HG02884 (cell line): Measurements from ENCODE around the gene C1QL1.
A peak's percentile ranks its signal among the peaks of the same experiment; 100 is the strongest.
"Not testable (repeated sequence)": the region's sequence is repeated elsewhere in the genome, so short reads cannot be mapped to it uniquely, and the experiment has no call there.

Source experiments
- ATAC-seq: cut with Tn5 transposase; IDR thresholded peaks from one replicate; pipeline ENCODE4 v1.9.1; 2021; ENCODE audit warnings: mild to moderate bottlenecking, moderate library complexity; ENCODE audit not compliant: unreplicated experiment

The C1QL1 gene

DNA sequence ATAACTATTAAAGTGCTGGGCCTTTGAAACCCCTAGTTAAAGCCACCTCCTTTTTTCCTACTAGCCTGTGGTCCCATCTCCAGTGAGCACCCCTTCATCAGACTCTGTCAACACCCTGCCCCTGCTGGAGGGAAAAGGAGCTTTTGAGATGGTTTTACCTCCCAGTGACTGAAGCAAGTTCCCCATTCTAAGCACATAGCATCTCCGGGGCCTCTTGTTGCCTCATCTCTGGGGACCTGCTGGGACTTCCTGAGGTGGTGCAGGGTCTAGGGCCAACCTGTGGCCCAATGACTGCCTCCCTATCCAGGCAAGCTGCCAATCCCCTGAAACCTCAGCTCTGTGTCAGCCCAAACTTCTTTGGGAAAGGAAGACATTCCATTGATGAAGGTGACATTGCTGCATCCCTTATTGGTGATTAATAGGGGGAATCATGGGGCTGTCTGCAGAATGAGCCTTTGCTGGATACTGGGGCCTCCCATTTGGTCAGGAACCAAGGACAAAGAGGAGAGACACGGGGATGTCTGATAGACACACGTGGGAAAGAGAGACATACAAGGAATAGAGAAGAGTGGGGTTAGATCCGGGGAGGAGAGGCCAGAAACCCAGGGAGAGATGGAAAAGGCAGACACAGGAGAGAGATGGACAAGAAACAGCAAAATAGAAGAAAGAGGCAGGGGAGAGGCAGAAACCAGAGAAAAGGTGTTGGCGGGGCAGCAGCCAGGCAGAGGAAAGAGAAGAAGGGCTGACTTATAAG is 2.4 kb downstream of the C1QL1 start:
- ATAC-seq, result no peak

GRCh38 chr17:44961921-44962350 is 6.2 kb downstream of the C1QL1 start:
- no peak for ATAC-seq

DNA sequence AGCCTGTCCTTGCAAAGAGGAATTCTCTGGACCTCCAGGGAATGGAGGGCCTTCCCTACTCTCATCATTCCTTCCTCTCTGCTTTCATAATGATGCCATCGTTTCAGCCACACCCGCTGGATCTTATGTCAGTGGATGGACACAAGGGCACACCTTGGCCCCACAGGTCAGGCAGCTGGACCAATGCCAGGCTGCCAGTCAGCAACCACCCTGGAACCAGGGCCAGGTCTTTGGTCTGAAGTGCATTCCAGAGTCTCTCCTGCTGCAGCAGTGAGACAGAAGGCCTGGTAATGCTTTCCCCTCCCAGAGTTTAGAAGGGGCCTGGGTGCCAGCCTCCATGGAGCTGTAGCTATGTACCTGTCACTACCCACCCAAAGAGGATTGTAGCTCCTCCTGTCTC is 7.4 kb downstream of the C1QL1 start:
- ATAC-seq, result no peak

- no peak for ATAC-seq
Measured at GRCh38 chr17:44959821-44960531, 8.1 kb downstream of the C1QL1 start.

DNA sequence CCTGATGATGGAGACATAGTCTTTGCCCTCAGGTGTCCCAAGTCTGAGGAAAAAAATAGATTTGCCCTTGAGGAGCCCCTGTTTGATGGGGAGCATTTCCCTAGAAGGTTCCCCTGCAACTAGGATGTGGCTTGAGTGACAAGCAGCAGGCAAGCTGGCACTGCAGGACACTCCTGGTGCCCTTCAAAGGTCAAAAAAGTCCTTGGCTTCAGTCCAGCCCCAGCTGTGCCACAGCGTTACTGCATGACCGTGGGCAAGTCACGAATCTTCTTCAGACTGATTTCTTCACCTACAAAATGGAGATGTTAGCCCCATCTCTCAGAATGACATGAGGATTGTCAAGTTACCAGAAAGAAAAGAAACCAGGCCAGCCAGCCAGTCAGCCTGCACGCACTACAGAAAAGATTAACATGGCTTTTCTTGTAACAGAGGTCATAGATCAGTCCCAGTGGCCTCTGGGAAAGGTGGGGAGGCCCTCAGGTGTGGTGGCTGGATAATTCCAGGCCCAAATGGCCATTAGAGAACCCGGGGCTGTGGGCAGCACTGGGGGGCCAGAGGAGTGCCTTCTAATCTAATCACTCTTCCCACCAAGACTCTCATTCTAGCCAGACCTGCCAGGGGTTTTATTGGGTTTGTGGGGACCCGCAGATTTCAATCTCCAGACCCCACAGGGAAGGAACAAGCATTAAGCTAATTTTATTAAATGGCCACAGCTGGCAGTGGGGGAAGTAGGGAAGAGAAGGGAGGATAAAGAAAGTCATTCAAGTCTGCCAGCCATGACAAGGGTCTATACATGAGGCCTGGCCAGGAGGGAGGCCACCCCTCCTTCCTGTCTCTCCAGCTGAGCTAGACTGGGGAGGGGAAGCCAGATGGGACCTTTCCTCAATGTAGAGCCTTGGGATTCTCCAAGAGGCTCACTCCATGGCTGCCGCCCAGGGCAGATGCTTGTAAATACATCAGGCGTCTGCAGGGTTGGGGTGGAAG is 10.8 kb downstream of the C1QL1 start:
- no peak for ATAC-seq

DNA sequence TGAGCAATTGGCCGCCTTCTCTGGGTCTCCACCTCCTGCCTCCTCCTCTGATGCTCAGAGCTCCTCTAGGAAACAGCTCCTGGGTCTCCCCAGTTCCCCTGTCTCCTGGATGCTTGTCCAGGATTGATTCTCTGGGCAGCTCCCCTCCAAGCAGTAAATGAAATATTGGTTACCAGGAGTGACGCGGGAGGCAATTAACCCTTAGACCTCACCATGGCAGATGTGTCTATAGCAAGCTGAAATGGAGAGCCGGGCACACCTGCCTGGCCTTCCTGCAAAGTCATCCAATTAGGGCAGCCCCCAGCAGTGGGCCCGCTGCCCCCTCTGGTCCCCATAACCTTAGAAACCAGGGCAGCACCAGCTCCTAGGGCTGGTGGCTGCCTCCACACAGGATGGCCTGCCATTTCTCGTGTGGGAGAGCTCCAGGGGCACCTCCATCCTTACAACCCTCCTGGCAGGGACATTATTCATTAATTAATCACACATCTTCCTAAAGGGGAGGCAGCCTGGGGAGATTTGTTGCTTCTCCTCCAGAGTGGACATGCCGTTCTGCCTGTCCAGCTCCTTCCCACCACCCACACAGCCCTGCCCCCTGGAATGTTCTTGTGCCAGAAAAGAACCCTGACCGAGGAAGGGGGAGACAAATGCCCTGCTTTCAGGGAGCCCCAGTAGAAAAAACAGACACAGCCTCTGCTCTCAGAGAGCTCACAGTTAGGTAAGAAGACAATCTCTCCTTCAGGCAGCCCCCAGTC is 12.3 kb downstream of the C1QL1 start:
- no peak for ATAC-seq

DNA sequence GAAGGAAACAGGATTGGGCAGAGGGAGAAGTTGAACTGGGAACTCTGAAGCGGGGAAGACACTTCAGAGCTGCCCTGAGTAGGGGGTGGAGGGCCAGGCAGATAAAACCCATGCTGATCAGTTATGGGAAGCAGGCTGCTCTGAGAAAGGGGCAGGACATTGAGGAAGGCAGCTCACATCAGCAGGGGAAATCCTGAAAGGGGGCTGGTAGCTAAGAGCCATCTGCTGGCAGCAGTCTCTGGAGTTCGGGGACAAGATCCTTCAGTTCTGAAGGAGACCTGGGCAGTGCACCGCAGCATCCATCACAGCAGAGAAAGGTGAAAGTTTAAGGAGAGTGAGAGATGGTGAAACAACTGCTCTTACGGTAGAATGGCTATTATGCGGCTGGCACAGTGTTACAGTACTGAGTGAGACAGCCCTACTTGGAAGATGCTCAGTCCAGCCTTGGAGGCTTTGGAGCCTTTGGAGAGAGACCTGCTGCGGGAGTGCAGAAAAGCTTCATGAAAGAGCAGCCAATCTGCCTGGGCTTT is 15.1 kb downstream of the C1QL1 start:
- no peak for ATAC-seq

- no peak for ATAC-seq
Measured at GRCh38 chr17:44948315-44948795, 19.7 kb downstream of the C1QL1 start.

- ATAC-seq, result peak; percentile 92
Measured at GRCh38 chr17:44947461-44948314, 20.4 kb downstream of the C1QL1 start, which contains the start of gene KIF18B. Gene KIF18B (minus strand): TSS chr17:44947773. CDS start chr17:44936344, 11,429 bp downstream.

GRCh38 chr17:44945652-44946051 is 22.5 kb downstream of the C1QL1 start:
- not testable (repeated sequence) for ATAC-seq

DNA sequence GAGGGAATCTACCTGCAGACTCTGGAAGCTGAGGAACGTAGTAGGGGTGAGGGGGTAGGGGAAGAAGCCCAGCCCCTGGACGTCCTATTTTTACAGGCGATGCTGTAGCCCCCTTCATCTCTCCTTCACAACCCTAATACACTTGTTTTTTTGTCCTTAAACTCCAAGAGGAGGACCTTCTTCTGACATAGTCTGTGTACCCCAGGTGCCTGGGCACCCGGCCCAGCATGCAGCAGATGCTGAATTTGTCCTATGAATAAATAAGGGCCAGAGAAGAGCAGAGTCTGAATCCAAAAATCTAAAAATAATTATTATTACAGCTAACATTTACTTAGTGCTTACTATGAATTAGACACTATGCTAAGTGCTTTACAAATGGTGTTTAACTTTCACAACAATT is 25.6 kb downstream of the C1QL1 start:
- ATAC-seq, result no peak

DNA sequence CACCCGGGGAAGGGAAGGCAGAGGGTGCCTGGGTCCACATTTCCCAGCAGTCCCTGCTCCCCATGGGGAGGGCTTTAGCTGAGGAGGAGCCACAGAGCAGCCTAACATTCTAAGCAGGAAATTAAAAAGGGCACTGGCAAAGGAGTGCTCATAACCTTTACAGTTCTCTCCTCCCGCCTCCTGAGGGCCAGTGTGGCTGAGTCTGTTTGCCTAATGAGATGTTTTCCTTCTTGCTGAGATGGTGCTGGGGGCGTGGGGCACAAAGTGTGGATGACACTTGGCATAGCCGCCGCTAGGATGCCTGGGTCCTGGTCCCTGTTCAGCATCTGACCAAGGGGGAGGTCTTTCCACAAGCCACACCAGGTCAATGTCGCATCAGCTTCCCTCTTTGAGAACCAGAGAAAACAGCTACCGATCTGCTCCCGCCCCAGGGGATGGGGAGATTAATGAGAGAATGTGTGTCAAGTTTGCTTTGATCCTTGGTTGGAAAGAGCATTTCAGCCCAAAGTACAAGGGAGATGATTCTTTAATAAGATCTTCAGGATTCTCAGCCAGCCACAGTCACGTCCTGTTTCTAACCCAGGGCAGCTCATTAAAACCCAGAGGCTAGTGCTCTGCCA is 26.3 kb downstream of the C1QL1 start:
- no peak for ATAC-seq

DNA sequence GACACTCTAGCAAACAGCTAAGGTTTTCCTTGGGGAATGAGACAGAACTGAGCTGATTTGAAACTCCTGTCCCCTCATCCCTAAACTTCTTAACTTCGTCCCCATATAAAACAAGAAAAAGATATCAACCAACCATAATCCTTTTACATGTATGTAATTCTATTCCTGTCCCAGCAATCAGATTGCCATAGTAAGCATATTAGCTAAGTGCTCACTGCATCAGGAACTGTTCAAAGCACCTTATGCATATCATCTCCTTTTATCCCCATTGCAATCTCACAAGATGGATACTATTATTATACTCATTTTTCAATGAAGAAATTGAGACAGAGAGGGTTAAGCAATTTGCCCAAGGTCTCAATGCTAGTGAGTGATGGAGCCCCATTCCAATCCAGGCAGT is 27.3 kb downstream of the C1QL1 start:
- ATAC-seq, result no peak

DNA sequence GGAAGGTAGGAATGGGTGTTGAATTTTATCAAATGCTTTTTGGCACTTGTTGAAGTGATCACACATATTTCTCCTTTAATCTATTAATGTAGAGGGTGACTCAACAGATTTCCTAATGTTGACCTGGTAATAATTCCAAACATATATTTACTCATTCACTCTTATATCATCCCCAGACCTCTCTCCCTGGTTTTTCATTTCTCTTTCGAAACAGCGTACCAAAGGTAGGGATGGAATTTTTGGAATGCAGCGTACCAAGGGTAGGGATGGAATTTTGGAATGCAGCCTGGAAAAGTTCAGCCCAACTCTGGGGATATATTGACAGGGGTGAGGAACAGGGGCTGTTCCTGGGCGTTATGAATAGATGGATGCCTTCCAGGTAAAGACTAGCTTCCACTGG is 27.8 kb downstream of the C1QL1 start:
- no peak for ATAC-seq

DNA sequence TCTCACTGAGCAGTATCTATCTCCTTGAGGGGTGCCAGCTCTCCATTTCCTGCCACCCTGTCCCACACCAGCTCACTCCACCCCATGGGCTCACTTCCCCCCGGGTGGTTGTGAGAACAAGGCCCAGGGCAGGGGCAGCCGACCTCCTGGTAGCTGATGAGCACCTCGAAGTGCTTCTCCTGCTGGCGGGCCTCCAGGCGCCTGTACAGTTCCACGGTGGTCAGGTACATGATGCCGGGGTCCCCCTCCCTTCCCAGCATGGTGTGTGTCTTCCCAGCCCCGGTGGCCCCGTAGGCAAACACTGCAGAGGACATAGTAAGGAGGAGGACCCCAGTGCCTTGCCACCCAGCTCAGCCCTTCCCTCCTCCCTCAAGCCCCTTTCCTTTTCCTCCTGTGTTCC is 33.0 kb downstream of the C1QL1 start:
- ATAC-seq, result no peak

GRCh38 chr17:44934745-44935105 is 33.4 kb downstream of the C1QL1 start:
- no peak for ATAC-seq

DNA sequence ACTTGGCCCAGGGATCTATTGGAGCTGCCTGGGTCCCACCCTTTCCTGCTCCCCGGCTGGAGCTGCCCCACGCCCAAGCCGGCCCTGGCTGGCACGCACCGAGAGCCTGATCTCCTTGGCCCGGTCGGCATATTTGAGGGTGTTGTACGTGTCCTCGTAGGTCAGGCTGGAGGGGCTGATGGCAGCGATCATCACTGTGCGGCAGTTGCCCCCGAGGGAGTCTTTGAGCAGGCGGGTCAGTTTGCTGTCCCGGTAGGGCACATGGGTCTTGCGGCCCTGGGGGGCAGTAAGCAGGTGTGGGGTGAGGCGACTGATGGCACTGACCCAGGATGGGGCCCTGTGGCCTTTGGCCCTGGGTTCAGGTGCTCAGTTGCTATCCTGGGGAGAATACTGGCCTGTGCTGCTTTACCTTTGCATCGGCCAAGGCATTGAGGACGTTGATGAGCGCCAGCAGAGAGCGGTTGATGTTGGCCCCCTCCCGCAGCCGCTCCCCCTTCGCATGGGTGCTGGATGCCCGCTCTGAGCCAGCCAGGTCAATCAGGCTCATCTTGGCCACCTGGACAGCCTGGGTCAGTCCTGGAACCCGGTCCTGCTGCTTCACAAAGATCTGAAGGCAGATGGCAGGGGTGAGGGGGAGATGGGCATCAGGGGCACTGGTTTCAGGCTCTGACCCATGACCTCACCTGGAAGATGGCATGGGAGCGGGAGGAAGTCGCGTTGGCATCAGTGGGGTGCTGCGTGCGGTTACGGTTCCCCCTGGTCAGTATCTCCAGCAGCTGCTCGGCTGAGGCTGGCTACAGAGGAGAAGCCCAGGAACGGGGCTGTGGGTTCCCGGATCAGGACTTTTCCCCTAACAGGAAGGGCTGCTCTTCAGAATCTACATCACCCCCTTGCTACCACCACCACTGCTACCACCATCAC is 34.0 kb downstream of the C1QL1 start:
- no peak for ATAC-seq

- ATAC-seq, result no peak
Measured at GRCh38 chr17:44932787-44933097, 35.4 kb downstream of the C1QL1 start.
